BJ (cell line): ENCODE data around the gene PSTPIP1. TPM values are rescaled to one million over a fixed set of nuclear protein-coding genes. Genes with fewer than 3 reads are reported as not detected.

Experiments
- CTCF ChIA-PET: fragments of 350-600 bp; formaldehyde crosslinking; extraction: SDS; loops from one replicate; lab custom pipeline; 2021; ENCODE audit warnings: antibody characterized with exemption, inconsistent platforms; lab: Yijun Ruan, JAX
- POLR2A ChIA-PET: fragments of 300-600 bp; sonication (Branson Sonifier 250); formaldehyde crosslinking; extraction: SDS; loops from one replicate; lab custom pipeline; 2021; ENCODE audit warnings: antibody characterized with exemption; lab: Charles Lee
- DNase-seq: peaks from one replicate; pipeline ENCODE4 v3.0.0-alpha.2; 2011; ENCODE audit warnings: low read depth
- H3K27me3 ChIP-seq: 2 replicates; pipeline ENCODE4 v1.6.0; 2011; ENCODE audit warnings: low read length; ENCODE audit not compliant: control insufficient read depth, insufficient read depth
- H3K36me3 ChIP-seq: 2 replicates; pipeline ENCODE4 v1.5.1; 2011; ENCODE audit warnings: low read length; ENCODE audit not compliant: control insufficient read depth, insufficient read depth
- H3K4me3 ChIP-seq: 2 replicates; pipeline ENCODE4 v1.5.1; 2011; ENCODE audit warnings: low read depth, mild to moderate bottlenecking, control low read depth, low read length
- CTCF ChIP-seq: IDR thresholded peaks from 2 replicates; pipeline ENCODE4 v1.5.1; 2011; ENCODE audit warnings: low read depth, mild to moderate bottlenecking, control low read depth, inconsistent platforms, low read length, moderate library complexity; ENCODE audit not compliant: insufficient read depth
- polyA minus RNA-seq: library from RNA; depleted of rRNA, polyadenylated mRNA; stranded (reverse); fragments of >200 nt; gene quantifications from 2 replicates; pipeline ENCODE4 v1.2.3, GENCODE V29; 2011; rRNA and poly(A)+ RNA removed
- polyA plus RNA-seq: library from polyadenylated mRNA; depleted of rRNA; stranded (reverse); fragments of >200 nt; gene quantifications from 2 replicates; pipeline ENCODE4 v1.2.3, GENCODE V29; 2011; rRNA removed

PSTPIP1 gene
- polyA plus RNA-seq (not detected in 2 replicates), polyA minus RNA-seq (not detected in 2 replicates)

- H3K4me3 ChIP-seq: no peak within 1 kb of the TSS
- no peaks in the 10 kb centered on the region for H3K36me3 ChIP-seq
- H3K27me3 ChIP-seq: peaks cover 7% of the 10 kb centered on the region; the same call in 1 of the 2 replicates
- ChIA-PET POLR2A (no interaction called here), CTCF (interaction anchor here (0.7 to 2.3 kb wide), 4 partner anchors 8 to 767 kb away, joined by 3 to 4 read pairs (median 3); no protein-coding TSS in a partner anchor)
- TF ChIP-seq CTCF: no peak
- no peak for DNase-seq
Measured at GRCh38 chr15:76994971-76995945, at the start of gene PSTPIP1. Gene PSTPIP1 (plus strand): TSS chr15:76995126. CDS start chr15:76995574, 448 bp downstream.

GRCh38 chr15:76945494-76946093 is 49.3 kb upstream of the PSTPIP1 start:
- ChIA-PET CTCF (interaction anchor here (1.0 kb wide), 1 partner anchor 10 kb away, joined by 3 read pairs; no protein-coding TSS in a partner anchor), POLR2A (no interaction called here)
- no peak for TF ChIP-seq CTCF
- H3K36me3 ChIP-seq: peaks cover 2% of the 10 kb centered on the region
- H3K27me3 ChIP-seq: no peaks in the 10 kb centered on the region
- no peak overlapping the region for H3K4me3 ChIP-seq
- DNase-seq: no peak

GRCh38 chr15:76947454-76947853 is 47.5 kb upstream of the PSTPIP1 start:
- no peak for TF ChIP-seq CTCF
- Histone ChIP-seq H3K36me3 (peaks cover 3% of the 10 kb centered on the region), H3K4me3 (no peak overlapping the region), H3K27me3 (no peaks in the 10 kb centered on the region)
- POLR2A ChIA-PET: no interaction called here
- no peak for DNase-seq
- CTCF ChIA-PET: no interaction called here

GRCh38 chr15:76951220-76951619 is 43.7 kb upstream of the PSTPIP1 start:
- H3K36me3 ChIP-seq: peaks cover 3% of the 10 kb centered on the region
- ChIA-PET POLR2A (no interaction called here), CTCF (interaction anchor here (1.1 to 1.6 kb wide), 2 partner anchors 9 to 13 kb away, joined by 4 to 5 read pairs; no protein-coding TSS in a partner anchor)
- DNase-seq: no peak
- no peaks in the 10 kb centered on the region for H3K27me3 ChIP-seq
- H3K4me3 ChIP-seq: no peak overlapping the region
- TF ChIP-seq CTCF: no peak

- no peak for TF ChIP-seq CTCF
- no peak for DNase-seq
- Histone ChIP-seq H3K36me3 (peaks cover 3% of the 10 kb centered on the region; the same call in 1 of the 2 replicates), H3K27me3 (no peaks in the 10 kb centered on the region), H3K4me3 (no peak overlapping the region)
- ChIA-PET POLR2A (no interaction called here), CTCF (interaction anchor here (0.6 to 1.3 kb wide), 4 partner anchors 12 to 921 kb away, joined by 3 to 6 read pairs (median 4); no protein-coding TSS in a partner anchor)
Measured at GRCh38 chr15:76953913-76954312, 41.0 kb upstream of the PSTPIP1 start.
